Brain microvascular endothelial cell (primary cell): ENCODE measurements around the gene SIN3B.

ENCODE experiments used
- DNase-seq: peaks from one replicate; pipeline ENCODE4 v3.0.0-alpha.2; 2020
- H3K27ac ChIP-seq: fragments of 250-450 bp; sonication (Bioruptor Pico); 2 replicates; pipeline ENCODE4 v1.5.1; 2020; ENCODE audit warnings: mild to moderate bottlenecking, moderate library complexity
- H3K27me3 ChIP-seq: fragments of 250-450 bp; sonication (Bioruptor Pico); replicated peaks from 2 replicates; pipeline ENCODE4 v1.5.1; 2020; ENCODE audit warnings: mild to moderate bottlenecking
- H3K36me3 ChIP-seq: fragments of 250-450 bp; sonication (Bioruptor Pico); replicated peaks from 2 replicates; pipeline ENCODE4 v1.5.1; 2020; ENCODE audit warnings: mild to moderate bottlenecking
- H3K4me3 ChIP-seq: 2 replicates; pipeline ENCODE4 v1.5.1; 2011; ENCODE audit warnings: low read depth, mild to moderate bottlenecking, control low read depth, low read length, moderate library complexity
- CTCF ChIP-seq: IDR thresholded peaks from 2 replicates; pipeline ENCODE4 v1.5.1; 2011; ENCODE audit warnings: low read depth, mild to moderate bottlenecking, moderate library complexity, low read length, control low read depth, inconsistent platforms; ENCODE audit errors: missing control alignments
- in situ Hi-C: cut with HindIII; loops from 2 replicates; pipeline ENCODE4 v1.10.0; 2017; ENCODE audit warnings: low sequenced_read_pairs, low pct_ligation_motif_present

Gene SIN3B

GRCh38 chr19:16908759-16909158 is 79.6 kb downstream of the SIN3B start:
- Histone ChIP-seq H3K27ac (no peak overlapping the region), H3K27me3 (no peaks in the 10 kb centered on the region), H3K36me3 (no peaks in the 10 kb centered on the region), H3K4me3 (no peak overlapping the region)
- DNase-seq = no peak
- TF ChIP-seq CTCF = no peak
- in situ Hi-C loops = no loop called here

- H3K27ac ChIP-seq = no peak overlapping the region
- no peaks in the 10 kb centered on the region for H3K36me3 ChIP-seq
- H3K4me3 ChIP-seq = no peak overlapping the region
- in situ Hi-C loops = no loop called here
- DNase-seq = no peak
- no peaks in the 10 kb centered on the region for H3K27me3 ChIP-seq
- no peak for TF ChIP-seq CTCF
These were observed 81.8 kb downstream of the SIN3B start for GRCh38 chr19:16911046-16911445.

GRCh38 chr19:16912780-16913179 is 83.6 kb downstream of the SIN3B start:
- Histone ChIP-seq H3K27ac (no peak overlapping the region), H3K27me3 (no peaks in the 10 kb centered on the region), H3K36me3 (no peaks in the 10 kb centered on the region), H3K4me3 (no peak overlapping the region)
- no peak for DNase-seq
- no peak for TF ChIP-seq CTCF
- in situ Hi-C loops = no loop called here

GRCh38 chr19:16914421-16914820 is 85.2 kb downstream of the SIN3B start:
- H3K36me3 ChIP-seq = no peaks in the 10 kb centered on the region
- no peaks in the 10 kb centered on the region for H3K27me3 ChIP-seq
- in situ Hi-C loops = no loop called here
- H3K27ac ChIP-seq = no peak overlapping the region
- TF ChIP-seq CTCF = no peak
- no peak for DNase-seq
- H3K4me3 ChIP-seq = no peak overlapping the region

DNA sequence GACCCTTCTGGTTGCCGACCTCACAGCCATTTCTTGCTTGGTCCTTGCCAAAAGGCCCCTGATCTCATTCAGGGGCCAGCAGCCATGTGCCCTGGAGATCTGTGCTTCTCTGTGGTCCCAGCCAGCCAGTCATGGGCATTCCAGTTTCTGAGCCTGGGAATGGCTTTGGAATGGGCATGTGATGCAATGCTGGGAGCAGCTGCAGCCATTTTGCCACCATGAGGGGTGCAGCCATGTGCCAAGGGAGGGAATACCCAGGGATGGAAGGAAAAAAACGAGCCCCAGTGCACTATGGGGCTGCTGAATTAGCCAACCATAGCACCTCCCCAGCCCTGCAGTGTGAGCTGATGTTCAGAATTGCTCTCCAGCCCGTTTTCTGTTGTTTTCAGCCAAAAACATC is 85.9 kb downstream of the SIN3B start:
- Histone ChIP-seq H3K27me3 (no peaks in the 10 kb centered on the region), H3K4me3 (no peak overlapping the region), H3K27ac (no peak overlapping the region), H3K36me3 (no peaks in the 10 kb centered on the region)
- in situ Hi-C loops = no loop called here
- TF ChIP-seq CTCF = no peak
- DNase-seq = no peak

- no peaks in the 10 kb centered on the region for H3K36me3 ChIP-seq
- in situ Hi-C loops = no loop called here
- H3K27ac ChIP-seq = no peak overlapping the region
- no peak for DNase-seq
- TF ChIP-seq CTCF = no peak
- H3K27me3 ChIP-seq = no peaks in the 10 kb centered on the region
- no peak overlapping the region for H3K4me3 ChIP-seq
These were observed 86.5 kb downstream of the SIN3B start for GRCh38 chr19:16915734-16916133.
